Measurements from ENCODE around the gene KCNK1.

DNA sequence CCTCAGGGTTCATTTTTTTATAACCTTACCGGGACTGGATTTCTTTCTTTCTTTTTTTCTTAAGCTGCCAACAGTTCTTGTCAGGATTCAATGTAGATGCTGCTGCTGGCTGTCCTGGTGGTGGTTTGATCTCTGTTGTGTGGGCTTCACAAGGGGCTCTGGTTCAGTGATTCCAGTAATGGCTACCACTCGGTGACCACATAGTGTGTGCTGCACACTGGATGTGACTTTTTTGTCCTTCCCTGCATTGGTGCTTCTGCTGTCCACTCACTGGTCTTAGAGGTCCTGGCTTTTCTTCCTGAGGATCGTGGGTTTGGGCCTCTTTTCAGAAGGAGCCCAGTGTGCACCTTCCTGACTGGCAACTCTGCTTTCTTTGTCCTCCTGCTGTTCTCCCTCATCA is 18.5 kb downstream of the KCNK1 start:
- TF ChIP-seq, protein P1, sequence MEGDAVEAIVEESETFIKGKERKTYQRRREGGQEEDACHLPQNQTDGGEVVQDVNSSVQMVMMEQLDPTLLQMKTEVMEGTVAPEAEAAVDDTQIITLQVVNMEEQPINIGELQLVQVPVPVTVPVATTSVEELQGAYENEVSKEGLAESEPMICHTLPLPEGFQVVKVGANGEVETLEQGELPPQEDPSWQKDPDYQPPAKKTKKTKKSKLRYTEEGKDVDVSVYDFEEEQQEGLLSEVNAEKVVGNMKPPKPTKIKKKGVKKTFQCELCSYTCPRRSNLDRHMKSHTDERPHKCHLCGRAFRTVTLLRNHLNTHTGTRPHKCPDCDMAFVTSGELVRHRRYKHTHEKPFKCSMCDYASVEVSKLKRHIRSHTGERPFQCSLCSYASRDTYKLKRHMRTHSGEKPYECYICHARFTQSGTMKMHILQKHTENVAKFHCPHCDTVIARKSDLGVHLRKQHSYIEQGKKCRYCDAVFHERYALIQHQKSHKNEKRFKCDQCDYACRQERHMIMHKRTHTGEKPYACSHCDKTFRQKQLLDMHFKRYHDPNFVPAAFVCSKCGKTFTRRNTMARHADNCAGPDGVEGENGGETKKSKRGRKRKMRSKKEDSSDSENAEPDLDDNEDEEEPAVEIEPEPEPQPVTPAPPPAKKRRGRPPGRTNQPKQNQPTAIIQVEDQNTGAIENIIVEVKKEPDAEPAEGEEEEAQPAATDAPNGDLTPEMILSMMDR (IDR thresholded peaks at IDR 0.05) = no peak
- no peak for TF ChIP-seq POLR2A (IDR thresholded peaks at IDR 0.05)
